Spleen (tissue), 7 donors: ENCODE measurements around the gene DBH.

Source experiments
- CTCF ChIP-seq, 11 experiments: fragments of 200-600 bp in 7 of 11; fragments of 450-650 bp in 4 of 11; sonication (generic) in 4 of 11; IDR thresholded peaks in 8 of 11; conservative IDR thresholded peaks in 3 of 11; 1 replicate in 7 of 11; 2 replicates in 4 of 11; pipeline versions ENCODE4 v1.4.0 to v1.8.0; 2016 to 2021; ENCODE audit warnings: antibody characterized with exemption in 11 of 11, inconsistent platforms in 4 of 11, mild to moderate bottlenecking in 1 of 11
- POLR2A ChIP-seq, 3 donors: fragments of 450-650 bp; IDR thresholded peaks; one replicate each; pipeline ENCODE4 v1.5.1; 2017; ENCODE audit warnings: antibody characterized with exemption in 3 of 3, mild to moderate bottlenecking in 1 of 3
- POLR2AphosphoS5 ChIP-seq, 3 donors: sonication (generic); formaldehyde crosslinking; IDR thresholded peaks; one replicate each; pipeline ENCODE4 v1.5.1; 2017; ENCODE audit warnings: antibody characterized with exemption in 3 of 3
- donor health status: DM: no; HTN: no; CAD: no; lungs with moderate emphysema.
- donor health status: DM: no; HTN: no; CAD: no.
- donor health status: DM: no; HTN: no; CAD: no.

- TF ChIP-seq CTCF (IDR thresholded peaks at IDR 0.05 in 8 of 11, conservative IDR thresholded peaks at IDR 0.05 in 3 of 11) (no peak), POLR2AphosphoS5 (IDR thresholded peaks at IDR 0.05) (no peak), POLR2A (IDR thresholded peaks at IDR 0.05) (no peak)
Observed at GRCh38 chr9:133631111-133631510, 5.1 kb upstream of the DBH start.
